Neural crest cell (in vitro differentiated cells): ENCODE results near the gene THAP9. TPM values are rescaled to one million over a fixed set of nuclear protein-coding genes. Genes with fewer than 3 reads are reported as not detected.
"Not testable (repeated sequence)": the region's sequence is repeated elsewhere in the genome, so short reads cannot be mapped to it uniquely, and the experiment has no call there.

ENCODE experiments used
- DNase-seq: peaks from one replicate; pipeline ENCODE4 v3.0.0; 2021; ENCODE audit warnings: low read depth, mixed read lengths, low spot score
- H3K27ac Mint-ChIP-seq: one replicate; pipeline ENCODE4 v1.8.0; 2021; ENCODE audit warnings: mild to moderate bottlenecking, mixed read lengths; ENCODE audit not compliant: unreplicated experiment
- H3K27me3 Mint-ChIP-seq: 2 replicates; pipeline ENCODE4 v1.8.0; 2021; ENCODE audit warnings: low read depth, mild to moderate bottlenecking, mixed read lengths
- H3K36me3 Mint-ChIP-seq: 2 replicates; pipeline ENCODE4 v1.8.0; 2021; ENCODE audit warnings: low read depth, mild to moderate bottlenecking, mixed read lengths
- H3K4me1 Mint-ChIP-seq: 2 replicates; pipeline ENCODE4 v1.8.0; 2021; ENCODE audit warnings: mixed read lengths
- H3K4me3 Mint-ChIP-seq: one replicate; pipeline ENCODE4 v1.8.0; 2021; ENCODE audit warnings: mild to moderate bottlenecking, mixed read lengths
- H3K9me3 Mint-ChIP-seq: 2 replicates; pipeline ENCODE4 v1.8.0; 2021; ENCODE audit warnings: mixed read lengths
- CTCF ChIP-seq: fragments of 200-600 bp; sonication (generic); conservative IDR thresholded peaks from 2 replicates; pipeline ENCODE4 v1.5.0; 2021; ENCODE audit warnings: antibody characterized with exemption, mild to moderate bottlenecking
- total RNA-seq: library from RNA; stranded (reverse); gene quantifications from 2 replicates; pipeline ENCODE4 v1.2.1, GENCODE V29; 2021

Gene THAP9
- total RNA-seq, 1 donor from 2014 or later, result 11.6 TPM

- peaks cover 11% of the 10 kb centered on the region for H3K36me3 Mint-ChIP-seq
- H3K27ac Mint-ChIP-seq, result no peak overlapping the region
- no peaks in the 10 kb centered on the region for H3K27me3 Mint-ChIP-seq
- no peak for TF ChIP-seq CTCF
- H3K9me3 Mint-ChIP-seq, result no peaks in the 10 kb centered on the region
- no peaks in the 10 kb centered on the region for H3K4me1 Mint-ChIP-seq
- DNase-seq, result no peak
- no peak overlapping the region for H3K4me3 Mint-ChIP-seq
These were observed 39.0 kb upstream of the THAP9 start for GRCh38 chr4:82861529-82861928.

DNA sequence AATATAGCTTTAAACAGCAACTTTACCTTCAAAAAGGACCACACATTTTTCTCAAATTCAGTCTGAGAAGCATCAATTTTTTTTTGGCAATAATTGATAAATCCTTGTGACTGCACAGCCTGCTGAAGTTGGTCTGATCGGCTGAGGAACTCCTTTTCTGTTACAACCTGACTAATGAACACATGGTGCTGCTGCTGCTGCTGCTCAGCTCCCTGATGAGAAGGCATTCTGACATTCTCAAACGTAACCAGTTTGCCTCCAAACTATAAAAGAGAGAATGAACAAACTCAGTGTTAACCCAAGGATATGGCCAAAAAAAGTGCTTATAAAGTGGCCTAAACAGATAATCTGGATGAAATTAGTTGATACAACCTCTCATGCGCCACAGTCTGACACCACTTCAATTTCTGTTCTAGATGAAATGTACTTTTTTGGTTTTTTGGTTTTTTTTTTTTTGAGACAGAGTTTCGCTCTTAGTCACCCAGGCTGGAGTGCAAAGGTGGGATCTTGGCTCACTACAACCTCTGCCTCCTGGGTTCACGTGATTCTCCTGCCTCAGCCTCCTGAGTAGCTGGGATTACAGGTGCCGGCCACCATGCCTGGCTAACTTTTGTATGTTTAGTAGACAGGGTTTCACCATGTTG, 36.1 kb upstream of the THAP9 start:
- H3K4me3 Mint-ChIP-seq, result no peak overlapping the region
- no peak overlapping the region for H3K27ac Mint-ChIP-seq
- no peak for TF ChIP-seq CTCF
- no peak for DNase-seq
- peaks cover 15% of the 10 kb centered on the region for H3K36me3 Mint-ChIP-seq
- H3K4me1 Mint-ChIP-seq, result no peaks in the 10 kb centered on the region
- no peaks in the 10 kb centered on the region for H3K9me3 Mint-ChIP-seq
- no peaks in the 10 kb centered on the region for H3K27me3 Mint-ChIP-seq

- peaks cover 15% of the 10 kb centered on the region for H3K36me3 Mint-ChIP-seq
- H3K4me3 Mint-ChIP-seq, result no peak overlapping the region
- no peaks in the 10 kb centered on the region for H3K27me3 Mint-ChIP-seq
- H3K4me1 Mint-ChIP-seq, result no peaks in the 10 kb centered on the region
- no peak for TF ChIP-seq CTCF
- H3K27ac Mint-ChIP-seq, result no peak overlapping the region
- H3K9me3 Mint-ChIP-seq, result no peaks in the 10 kb centered on the region
- no peak for DNase-seq
These were observed 34.9 kb upstream of the THAP9 start for GRCh38 chr4:82865592-82865991.

- DNase-seq, H3K4me1 Mint-ChIP-seq, H3K27ac Mint-ChIP-seq, H3K27me3 Mint-ChIP-seq, H3K9me3 Mint-ChIP-seq, H3K4me3 Mint-ChIP-seq: not testable (repeated sequence)
- H3K36me3 Mint-ChIP-seq, result peaks cover 19% of the 10 kb centered on the region
These were observed 34.5 kb upstream of the THAP9 start for GRCh38 chr4:82866033-82866432.

- H3K27me3 Mint-ChIP-seq, result no peaks in the 10 kb centered on the region
- no peak overlapping the region for H3K4me3 Mint-ChIP-seq
- no peak for TF ChIP-seq CTCF
- H3K9me3 Mint-ChIP-seq, result no peaks in the 10 kb centered on the region
- H3K27ac Mint-ChIP-seq, result no peak overlapping the region
- DNase-seq, result no peak
- H3K4me1 Mint-ChIP-seq, result no peaks in the 10 kb centered on the region
- peaks cover 19% of the 10 kb centered on the region for H3K36me3 Mint-ChIP-seq
These were observed 33.7 kb upstream of the THAP9 start for GRCh38 chr4:82866706-82867385.

DNA sequence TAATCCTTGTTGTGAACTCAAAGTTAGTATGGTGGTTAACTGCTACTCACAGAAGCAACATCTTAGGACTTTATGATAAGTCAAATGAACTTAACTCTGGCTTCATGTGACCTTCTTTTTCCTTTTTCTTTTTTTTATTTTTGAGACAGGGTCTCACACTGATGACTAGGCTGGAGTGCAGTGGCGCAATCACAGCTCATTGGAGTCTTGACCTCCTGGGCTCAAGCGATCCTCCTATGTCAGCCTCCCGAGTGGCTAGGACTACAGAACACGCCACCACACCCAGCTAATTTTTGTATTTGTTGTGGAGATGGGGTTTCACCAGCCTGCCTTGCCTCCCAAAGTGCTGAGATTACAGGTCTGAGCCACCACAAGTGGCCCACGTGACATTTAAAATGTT, 32.0 kb upstream of the THAP9 start:
- DNase-seq, result no peak
- Mint-ChIP-seq H3K9me3 (no peaks in the 10 kb centered on the region), H3K4me1 (no peaks in the 10 kb centered on the region), H3K27ac (no peak overlapping the region), H3K4me3 (no peak overlapping the region), H3K27me3 (no peaks in the 10 kb centered on the region), H3K36me3 (peaks cover 15% of the 10 kb centered on the region)
- no peak for TF ChIP-seq CTCF
